Posterior vena cava (tissue), 2 donors: ENCODE data around the gene RASGRP2. TPM values are rescaled to one million over a fixed set of nuclear protein-coding genes. Genes with fewer than 3 reads are reported as not detected.

Source experiments
- DNase-seq: peaks from one replicate; pipeline ENCODE4 v3.0.0-alpha.2; 2020; ENCODE audit warnings: low spot score
- intact Hi-C, 2 donors: fragments of 100-400 bp; cut with DNase I; formaldehyde crosslinking; loops; one replicate each; pipeline versions ENCODE4 v1.14.1 to v1.14.2; 2022 to 2023
- total RNA-seq, 2 donors: library from RNA; stranded (reverse); fragmentation: NEBNext Ultra II Directional; extraction: Animal tissue kit (Norgen Biotek cat#: 25700); gene quantifications; one replicate each; pipeline ENCODE4 v1.2.1, GENCODE V29; 2021
- donor health status: DM: yes; HTN: yes; CAD: no.
- donor health status: DM: yes; HTN: yes; CAD: no.

RASGRP2 gene
- total RNA-seq, 2 donors from 2014 or later: 41.3 to 49.6 TPM

GRCh38 chr11:64774144-64774543 lies 30.2 kb upstream of the RASGRP2 start:
- intact Hi-C loops: no loop called here
- DNase-seq: no peak

DNA sequence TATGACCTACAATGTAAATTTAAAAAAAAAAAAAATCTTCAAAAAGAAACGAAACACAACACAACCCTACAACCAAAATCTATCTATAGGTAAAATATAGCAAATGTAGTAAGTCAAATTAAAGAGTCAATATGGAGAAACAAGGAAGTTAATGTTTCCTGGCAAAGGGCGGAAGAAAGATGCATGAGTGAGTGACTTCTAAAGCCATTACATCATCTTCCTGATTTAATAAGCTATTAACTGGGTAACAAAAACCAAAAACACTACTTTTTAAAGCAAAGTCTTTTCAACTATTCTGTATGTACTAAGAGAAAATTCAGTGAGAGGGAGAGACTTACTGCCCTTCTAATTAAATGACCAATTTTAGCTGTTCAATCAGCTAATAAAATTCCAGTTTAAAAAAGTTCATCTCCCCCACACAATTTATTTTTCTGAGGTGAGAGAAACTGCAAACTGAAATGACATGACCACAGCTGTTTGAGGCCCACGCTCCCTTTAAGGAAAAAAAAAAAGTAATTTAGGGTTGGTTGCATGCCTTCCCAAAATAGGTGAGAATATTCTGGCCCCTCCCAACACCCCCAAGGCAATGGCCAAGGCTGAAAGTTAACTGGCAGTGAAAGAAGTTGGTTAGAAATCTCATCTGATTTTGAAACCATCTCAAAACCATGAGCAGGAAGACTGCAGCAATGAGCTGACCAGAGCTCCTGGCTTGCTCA lies 28.5 kb upstream of the RASGRP2 start:
- intact Hi-C loops: no loop called here
- no peak for DNase-seq

DNA sequence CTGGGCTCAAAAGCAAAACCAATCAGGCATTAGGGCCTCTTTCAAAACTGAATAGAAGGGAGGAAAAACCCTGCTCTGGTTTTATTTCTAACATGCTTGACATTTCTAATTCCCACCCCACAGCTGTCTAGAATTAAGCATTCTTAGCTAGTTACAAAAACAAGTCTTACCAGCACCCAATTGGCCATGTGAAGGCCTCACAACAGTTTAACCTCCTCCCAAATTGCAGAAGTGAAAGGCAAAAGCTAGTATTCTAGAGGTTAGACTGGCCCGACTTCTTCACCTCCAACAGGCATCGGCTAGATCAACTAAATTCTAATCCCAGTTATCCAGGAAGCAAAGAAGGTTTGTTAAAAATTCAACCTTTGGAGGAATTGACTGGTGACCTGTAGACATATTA lies 27.9 kb upstream of the RASGRP2 start:
- DNase-seq: no peak
- intact Hi-C loops: no loop called here

DNA sequence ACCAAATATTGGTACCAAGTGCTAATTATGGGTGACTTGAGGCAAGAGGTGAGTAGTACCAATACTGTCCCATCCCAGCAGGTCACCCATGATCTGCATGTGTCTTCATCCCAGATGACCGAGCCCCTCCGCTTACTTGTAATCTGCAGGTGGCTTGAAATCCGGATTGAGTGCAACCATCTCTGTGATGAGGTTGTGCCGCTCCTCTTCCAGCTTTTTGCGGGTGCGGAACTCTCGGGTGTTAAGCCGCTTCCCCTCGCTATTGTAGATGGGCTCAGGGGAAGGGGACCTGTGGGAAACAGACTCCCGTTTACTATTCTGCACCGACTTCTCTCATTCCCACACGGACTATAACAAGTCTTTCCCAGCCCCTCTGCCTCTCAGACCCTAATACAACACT lies 26.2 kb upstream of the RASGRP2 start:
- DNase-seq: no peak
- intact Hi-C loops: no loop called here

GRCh38 chr11:64769283-64769682 lies 25.3 kb upstream of the RASGRP2 start:
- DNase-seq: no peak
- intact Hi-C loops: no loop called here

DNA sequence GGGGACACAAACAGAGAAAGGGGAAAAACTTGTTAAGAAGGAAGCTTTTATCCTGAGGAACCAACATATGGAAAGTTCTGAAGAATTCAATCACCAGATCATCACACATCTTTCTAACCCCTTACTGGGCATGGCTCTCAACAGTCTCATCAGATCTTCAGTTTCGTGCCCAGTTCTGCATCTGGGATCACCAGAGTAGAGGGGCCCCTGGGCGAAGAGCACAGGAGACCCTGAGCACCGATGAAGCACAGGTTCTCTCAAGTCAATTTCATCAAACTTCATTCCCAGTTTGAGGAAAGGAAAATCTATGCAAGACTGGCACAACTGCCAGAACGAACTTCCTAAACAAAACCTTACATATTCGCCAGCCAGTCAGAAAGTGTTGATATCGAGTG lies 24.4 kb upstream of the RASGRP2 start:
- no peak for DNase-seq
- intact Hi-C loops: no loop called here

DNA sequence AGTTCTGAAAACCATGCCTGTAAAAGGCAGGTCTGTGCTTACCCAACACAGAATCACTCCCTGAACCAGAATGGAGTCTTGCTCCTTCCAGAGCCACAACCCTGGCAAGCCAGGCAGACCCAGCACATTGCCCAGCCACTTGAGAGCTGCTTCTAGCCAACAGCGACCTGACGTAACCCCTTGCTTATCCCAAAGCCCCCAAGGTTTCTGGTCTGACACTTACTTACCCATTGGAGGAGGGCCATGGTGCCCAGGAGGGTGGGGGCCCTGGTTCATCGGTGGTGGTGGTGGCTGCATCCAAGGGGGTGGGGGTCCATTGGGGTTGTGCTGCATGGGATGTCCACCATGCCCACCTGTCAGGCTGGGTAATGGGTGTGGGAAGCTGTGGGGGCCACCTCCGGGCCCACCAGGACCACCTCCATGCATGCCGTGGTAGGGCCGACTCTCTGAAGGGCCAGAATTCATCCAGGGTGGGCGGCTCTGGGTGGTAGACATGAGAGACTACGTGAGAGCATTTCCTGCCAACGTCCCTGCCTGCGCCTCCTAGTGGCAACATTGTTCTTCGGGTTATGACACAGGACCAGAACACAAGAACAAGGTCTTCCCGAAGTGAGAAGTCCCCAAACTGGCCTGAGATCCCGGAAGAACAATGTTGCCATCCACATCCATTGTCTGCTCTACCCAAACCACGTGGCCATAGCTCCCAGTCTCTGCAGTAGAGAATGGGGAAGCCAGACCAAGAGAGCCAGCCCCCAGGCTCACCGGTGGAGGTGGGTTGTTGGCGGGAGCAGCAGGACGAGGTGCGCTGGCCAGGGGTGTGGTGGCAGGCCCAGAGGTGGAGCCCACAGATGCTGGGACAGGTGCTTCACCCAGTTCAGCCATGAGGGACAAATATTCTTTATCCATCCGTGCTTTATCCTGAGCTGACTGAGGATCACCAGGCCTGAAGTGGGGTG lies 23.7 kb upstream of the RASGRP2 start:
- DNase-seq: peak; percentile 90
- intact Hi-C loops: no loop called here

GRCh38 chr11:64766881-64767280 lies 22.9 kb upstream of the RASGRP2 start:
- peak; percentile 50 for DNase-seq
- intact Hi-C loops: no loop called here

GRCh38 chr11:64765851-64766665 lies 22.1 kb upstream of the RASGRP2 start:
- intact Hi-C loops: no loop called here
- peak; percentile 80 for DNase-seq

DNA sequence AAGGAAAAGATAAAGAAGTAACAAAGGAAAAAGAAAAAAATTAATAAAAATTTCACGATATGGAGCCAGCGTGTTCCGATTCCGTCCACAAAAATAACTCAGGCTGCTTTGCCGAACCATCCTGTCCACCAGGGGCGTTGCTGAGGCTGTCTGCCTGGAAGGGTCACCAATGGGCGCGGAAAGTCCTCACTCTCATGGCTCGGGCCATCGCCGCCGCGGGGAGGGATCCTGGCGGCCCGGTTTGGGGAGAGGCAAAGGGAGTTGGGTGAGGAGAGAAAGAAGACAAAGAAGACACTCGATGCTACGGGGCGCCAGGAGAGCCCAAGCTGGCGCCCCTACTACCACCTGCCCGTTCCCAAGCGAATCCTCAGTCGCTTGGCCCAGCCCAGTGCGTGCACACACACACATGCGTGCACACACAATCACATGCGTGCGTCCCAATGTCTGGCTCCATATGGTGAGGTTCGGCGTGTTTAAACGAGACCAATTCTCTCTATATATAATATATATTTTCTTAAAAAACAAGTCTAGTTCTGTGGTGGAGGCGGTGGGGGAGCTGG lies 21.4 kb upstream of the RASGRP2 start:
- peak; percentile 79 for DNase-seq
- intact Hi-C loops: no loop called here

DNA sequence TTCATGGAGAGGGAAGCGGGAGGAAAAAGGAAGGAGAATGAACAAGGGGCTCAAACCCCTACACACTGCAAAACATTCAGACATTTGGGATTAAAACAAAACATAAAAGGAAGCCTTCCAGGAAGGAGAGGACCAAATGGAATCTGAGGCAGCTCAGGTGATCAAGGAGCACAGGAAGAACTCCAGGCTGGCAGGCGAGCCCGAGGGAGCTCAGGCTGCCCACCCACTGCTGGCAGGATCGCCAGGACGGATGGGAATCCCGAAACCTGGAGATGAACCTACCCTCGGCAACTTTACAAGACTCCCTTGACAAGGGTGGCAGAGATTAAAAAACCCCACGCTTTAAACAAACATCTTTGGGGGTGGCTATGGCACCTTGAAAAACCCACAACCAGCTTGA lies 20.8 kb upstream of the RASGRP2 start:
- intact Hi-C loops: loop anchor here in 1 of 2 donors (5.0 kb wide), 1 partner anchor 1983 kb away; no protein-coding TSS in a partner anchor
- peak; percentile 66 for DNase-seq

GRCh38 chr11:64764040-64764611 lies 20.2 kb upstream of the RASGRP2 start:
- intact Hi-C loops: loop anchor here in 1 of 2 donors (5.0 kb wide), 1 partner anchor 1983 kb away; no protein-coding TSS in a partner anchor
- DNase-seq: peak; percentile 67

- intact Hi-C loops: loop anchor here in 1 of 2 donors (5.0 kb wide), 1 partner anchor 1984 kb away; no protein-coding TSS in a partner anchor
- DNase-seq: peak; percentile 77
Measured at GRCh38 chr11:64763526-64764039, 19.6 kb upstream of the RASGRP2 start.

GRCh38 chr11:64762674-64763525 lies 19.0 kb upstream of the RASGRP2 start:
- DNase-seq: no peak
- intact Hi-C loops: loop anchor here in 1 of 2 donors (5.0 kb wide), 1 partner anchor 1984 kb away; no protein-coding TSS in a partner anchor

- DNase-seq: no peak
Measured at GRCh38 chr11:64762277-64762673, 18.3 kb upstream of the RASGRP2 start.

GRCh38 chr11:64760759-64761420 lies 16.9 kb upstream of the RASGRP2 start:
- no peak for DNase-seq
- intact Hi-C loops: loop anchor here in 1 of 2 donors (5.0 kb wide), 1 partner anchor 1986 kb away; no protein-coding TSS in a partner anchor

More at GRCh38 chr11:64762277-64762673, 18.3 kb upstream of the RASGRP2 start:
- intact Hi-C loops: loop anchor here in 1 of 2 donors (5.0 kb wide), 1 partner anchor 1985 kb away; no protein-coding TSS in a partner anchor
